ENCODE results near the gene OR52I1.

OR52I1 gene

DNA sequence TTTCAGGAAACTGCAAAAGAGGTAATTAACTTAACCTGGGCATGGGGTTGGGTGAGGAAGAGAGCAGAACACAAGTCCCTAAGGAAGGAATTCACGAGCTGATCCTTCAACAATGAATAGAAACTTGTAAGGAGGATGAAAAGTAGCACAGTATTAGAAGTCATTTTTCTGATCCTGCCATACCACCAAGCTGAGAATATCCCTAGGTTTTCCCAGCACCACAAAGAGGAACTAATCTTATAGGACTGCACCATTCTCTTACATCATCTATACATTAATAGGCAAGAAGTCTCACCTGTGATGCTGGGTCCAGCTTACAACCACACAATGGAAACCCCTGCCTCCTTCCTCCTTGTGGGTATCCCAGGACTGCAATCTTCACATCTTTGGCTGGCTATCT, at the start of gene OR52I1:
Gene OR52I1, plus strand, starts transcription at position 301 of the 400 bp plus-strand sequence. Its CDS starts 0 bp downstream, at position 301.
- DNase-seq (ENCODE audit: low read depth in 2 of 2) = no peak

DNA sequence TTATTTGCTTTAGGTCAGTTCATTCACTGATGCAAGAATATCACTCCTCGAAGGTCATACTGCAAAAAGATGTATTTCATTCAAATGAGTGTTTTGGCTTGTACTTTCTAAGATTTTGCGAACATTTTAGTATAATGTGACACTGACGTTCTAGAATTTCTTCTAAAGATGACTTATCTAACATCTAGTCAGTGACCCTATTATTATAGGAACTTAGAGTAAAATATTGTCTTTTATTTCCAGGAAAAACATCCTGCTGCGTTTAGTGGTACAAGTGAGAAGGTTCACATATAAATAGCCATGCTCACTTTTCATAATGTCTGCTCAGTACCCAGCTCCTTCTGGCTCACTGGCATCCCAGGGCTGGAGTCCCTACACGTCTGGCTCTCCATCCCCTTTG, 48.9 kb upstream of the OR52I1 start, which contains the start of gene OR52M1:
Gene OR52M1, plus strand, starts transcription at position 301 of the 400 bp plus-strand sequence. Its CDS starts 0 bp downstream, at position 301.
- DNase-seq (ENCODE audit: low read depth in 2 of 2) = no peak

GRCh38 chr11:4546878-4547277, 47.0 kb upstream of the OR52I1 start:
- DNase-seq (ENCODE audit: low read depth in 2 of 2) = no peak

DNA sequence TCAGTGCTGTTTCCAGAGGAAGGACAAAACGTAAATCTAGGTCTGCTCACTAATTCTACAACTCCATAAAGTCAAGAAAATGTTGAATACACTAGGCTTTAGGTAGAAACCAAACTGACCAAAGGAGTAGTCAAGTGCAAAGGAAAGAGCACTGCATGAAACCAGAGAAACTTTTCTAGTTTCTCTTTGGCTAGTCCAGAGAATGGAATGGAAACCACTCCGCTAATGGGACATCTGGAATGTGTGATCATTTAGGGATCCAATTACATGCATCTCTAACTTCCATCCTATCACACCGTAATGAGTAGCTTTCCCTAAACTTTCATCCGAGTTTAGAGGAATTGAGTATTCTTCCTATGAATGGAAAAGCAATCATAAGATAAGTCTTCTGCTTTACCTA, 46.4 kb upstream of the OR52I1 start:
- DNase-seq (ENCODE audit: low read depth in 2 of 2) = no peak

GRCh38 chr11:4551346-4551979, 42.4 kb upstream of the OR52I1 start:
- DNase-seq (ENCODE audit: low read depth in 2 of 2) = no peak

- DNase-seq (ENCODE audit: low read depth in 2 of 2) = no peak
These were observed 34.1 kb upstream of the OR52I1 start for GRCh38 chr11:4559527-4560440.

DNA sequence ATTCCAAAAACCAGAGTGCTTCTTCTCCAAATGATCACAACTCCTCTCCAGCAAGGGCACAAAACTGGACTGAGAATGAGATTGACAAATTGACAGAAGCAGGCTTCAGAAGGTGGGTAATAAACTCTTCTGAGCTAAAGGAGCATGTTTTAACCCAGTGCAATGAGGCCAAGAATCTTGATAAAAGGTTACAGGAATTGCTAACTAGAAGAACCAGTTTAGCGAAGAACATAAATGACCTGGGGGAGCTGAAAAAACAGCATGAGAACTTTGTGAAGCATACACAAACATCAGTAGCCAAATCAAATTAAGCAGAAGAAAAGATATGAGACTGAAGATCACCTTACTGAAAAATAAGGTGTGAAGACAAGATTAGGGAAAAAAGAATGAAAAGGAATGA, 33.4 kb upstream of the OR52I1 start:
- DNase-seq (ENCODE audit: low read depth in 2 of 2) = no peak

DNA sequence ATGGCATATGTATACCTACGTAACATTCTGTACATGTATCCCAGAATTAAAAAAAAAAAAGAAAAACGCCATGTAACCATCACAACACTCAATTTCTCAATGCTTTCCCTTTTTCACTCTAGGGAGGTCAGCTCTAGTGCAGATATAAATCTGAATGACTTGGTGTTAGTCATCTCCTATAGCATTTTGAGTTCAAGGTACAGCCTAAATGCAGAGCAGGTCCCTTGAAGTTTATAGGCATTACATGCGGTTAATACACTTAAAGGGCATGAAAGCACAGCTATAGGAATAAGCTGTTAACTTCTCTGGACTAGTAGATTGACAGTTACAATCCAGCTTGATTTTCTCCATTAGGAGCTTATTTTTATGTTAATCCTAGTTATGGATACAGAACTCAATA, 28.5 kb upstream of the OR52I1 start:
- no peak for DNase-seq (ENCODE audit: low read depth in 2 of 2)

- DNase-seq (ENCODE audit: low read depth in 2 of 2) = no peak
These were observed 24.8 kb upstream of the OR52I1 start for GRCh38 chr11:4569075-4569474.

GRCh38 chr11:4576880-4577279, 17.0 kb upstream of the OR52I1 start:
- DNase-seq (ENCODE audit: low read depth in 2 of 2) = no peak

DNA sequence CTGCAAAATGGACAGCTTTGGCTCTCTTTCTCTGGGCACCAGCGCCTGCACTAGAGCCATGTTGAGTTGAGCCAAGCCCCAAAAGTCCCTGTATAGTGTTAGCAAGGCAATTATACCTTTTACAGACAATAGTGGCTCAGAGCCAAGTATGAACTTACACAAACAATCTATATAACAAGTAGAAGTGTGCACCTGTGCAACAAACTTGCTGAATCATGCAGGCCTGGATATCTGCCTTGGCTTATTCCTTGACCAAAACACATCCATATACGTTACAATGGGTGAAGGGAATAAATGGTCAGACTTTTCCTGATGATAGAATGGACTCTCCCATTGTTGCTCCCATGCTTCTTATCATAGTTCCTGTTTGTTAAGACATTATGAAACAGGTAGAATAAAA, 16.1 kb upstream of the OR52I1 start:
- no peak for DNase-seq (ENCODE audit: low read depth in 2 of 2)

DNA sequence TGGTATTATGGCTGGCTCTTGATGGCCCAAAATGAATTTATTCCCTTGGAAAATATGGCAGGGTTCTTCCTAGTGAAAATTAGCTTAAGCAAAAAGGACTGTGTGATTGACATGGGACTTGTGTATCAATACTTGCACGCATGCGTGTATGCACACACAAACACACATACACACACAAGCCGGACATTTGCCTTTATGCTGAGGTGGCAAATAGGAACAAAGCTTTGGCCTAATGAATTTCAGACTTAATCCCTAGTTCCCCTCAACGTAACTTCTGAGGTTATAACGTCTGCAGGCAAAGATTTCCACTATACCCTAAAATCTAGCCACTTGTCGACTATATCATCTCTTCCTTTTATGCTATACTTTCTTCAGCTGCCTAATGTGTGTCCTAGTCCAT, 15.2 kb upstream of the OR52I1 start:
- no peak for DNase-seq (ENCODE audit: low read depth in 2 of 2)

DNA sequence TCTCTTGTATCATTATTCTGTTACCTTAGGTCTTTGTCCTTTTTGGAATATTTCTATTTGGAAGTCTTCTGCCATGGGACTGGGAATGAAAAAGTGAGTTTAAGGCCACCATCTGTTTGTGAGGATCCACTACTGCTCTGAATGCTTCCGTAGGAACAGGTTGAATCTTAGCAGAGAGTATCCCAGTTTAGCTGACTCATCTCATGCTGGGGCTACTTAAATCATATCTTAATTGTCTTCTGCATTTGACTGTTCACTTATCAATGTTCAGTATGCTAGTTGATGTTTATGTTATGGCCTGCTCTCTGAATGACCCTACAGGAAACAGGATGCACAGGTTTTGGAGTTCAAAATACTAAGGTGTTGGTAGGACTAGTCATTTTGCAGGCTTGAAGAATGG, 13.7 kb upstream of the OR52I1 start:
- no peak for DNase-seq (ENCODE audit: low read depth in 2 of 2)

DNA sequence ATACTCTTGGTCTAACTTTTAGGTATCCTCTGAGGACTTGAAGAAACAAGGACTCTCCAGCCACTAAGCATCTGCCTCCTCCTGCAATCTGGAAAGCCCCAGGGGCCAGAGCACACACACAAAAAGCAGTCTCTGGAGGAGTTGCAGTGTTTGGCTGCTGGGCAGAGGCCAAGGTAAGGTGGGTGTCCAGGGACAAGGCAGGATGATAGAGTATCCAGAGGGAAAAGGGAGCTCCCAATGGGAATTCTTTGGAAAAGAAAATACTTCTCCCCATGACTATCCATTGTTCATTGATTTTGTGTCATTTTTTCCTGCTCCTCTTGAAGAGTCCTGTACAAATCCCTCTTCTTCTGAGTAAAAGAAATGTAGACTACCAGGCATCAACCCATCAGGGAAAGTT, 12.4 kb upstream of the OR52I1 start, which contains the start of gene OR52I2:
Gene OR52I2, plus strand, starts transcription at position 301 of the 400 bp plus-strand sequence.
- no peak for DNase-seq (ENCODE audit: low read depth in 2 of 2)

- no peak for DNase-seq (ENCODE audit: low read depth in 2 of 2)
These were observed 4.8 kb upstream of the OR52I1 start for GRCh38 chr11:4589017-4589416.

DNA sequence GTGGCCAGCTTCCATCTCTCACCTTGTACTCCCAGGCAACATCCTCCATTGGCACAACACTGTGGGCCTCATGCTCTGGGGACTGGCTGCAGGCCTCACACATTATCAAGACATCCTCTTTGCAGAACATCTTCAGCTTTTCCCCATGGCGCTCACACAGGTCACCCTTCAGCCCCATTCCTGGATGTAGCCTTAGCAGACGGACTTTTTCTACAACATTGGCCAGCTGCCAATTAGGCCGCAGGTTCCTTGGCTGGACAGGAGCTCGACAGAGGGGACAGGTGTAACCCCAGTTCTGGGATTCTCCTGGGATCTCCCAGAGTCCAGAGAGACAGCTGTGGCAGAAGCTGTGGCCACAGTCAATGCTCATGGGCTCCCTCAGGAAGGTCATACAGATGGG, 11.2 kb downstream of the OR52I1 start:
- DNase-seq (ENCODE audit: low read depth in 2 of 2) = no peak

DNA sequence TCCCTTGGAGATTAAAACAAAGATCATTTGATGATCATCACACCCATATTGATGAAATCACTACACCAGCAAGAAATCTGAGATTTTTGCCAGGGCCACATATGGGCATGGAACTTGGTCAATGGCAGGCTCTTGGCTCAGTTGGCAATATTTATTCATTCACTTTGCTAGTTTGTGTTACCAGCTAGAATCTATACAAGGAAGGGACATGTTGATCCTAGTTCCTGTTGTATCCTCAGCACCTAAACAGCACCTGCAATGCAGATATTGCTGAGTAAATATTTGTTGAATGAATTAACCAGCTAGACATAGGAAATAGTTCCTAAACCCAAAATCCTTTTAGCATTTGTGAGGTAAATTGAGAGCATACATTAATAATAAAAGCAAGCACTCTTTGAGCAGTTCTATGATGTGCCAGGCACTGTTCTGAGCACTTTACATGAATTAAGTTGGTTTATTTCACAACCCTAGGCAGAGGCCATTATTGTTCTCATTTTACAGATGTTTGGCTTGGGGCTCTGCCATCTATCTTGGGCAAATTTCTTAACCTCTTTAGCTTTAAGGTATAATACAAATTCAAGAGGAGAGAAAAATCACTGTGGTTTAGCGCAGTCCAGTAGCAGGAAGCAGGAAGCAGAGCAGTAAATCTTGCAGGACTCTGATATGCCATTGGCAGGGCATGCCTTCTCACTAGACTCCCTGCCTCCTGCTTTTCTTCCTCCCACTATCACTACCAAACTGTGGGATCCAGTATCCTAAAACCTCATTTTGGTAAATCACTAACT, 12.6 kb downstream of the OR52I1 start:
- DNase-seq (ENCODE audit: low read depth in 2 of 2) = no peak

DNA sequence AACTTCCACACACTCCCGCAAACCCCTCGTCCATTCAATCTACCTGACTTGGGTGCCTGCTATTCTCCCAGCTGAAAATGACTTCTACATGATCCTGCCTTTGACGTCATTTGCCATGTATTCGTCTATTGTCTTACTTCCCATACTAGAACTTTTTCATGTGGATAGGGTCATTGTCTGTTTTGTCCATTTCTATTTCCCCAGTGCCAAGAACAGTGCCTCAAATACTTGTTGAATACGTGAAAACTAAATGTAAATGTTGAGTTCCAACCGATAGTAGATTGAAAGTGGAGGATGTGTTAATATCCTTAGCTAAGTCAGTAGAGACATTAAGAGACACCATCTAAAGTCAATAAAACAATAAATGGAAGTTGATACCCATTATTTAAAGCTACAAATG, 13.3 kb downstream of the OR52I1 start:
- no peak for DNase-seq (ENCODE audit: low read depth in 2 of 2)

GRCh38 chr11:4607781-4608666, 14.2 kb downstream of the OR52I1 start, which contains the start of gene TRIM68:
Gene TRIM68 (minus strand): TSS chr11:4608231. CDS start chr11:4605504, 2,727 bp downstream.
- peak; percentile 92 to 94 for DNase-seq (ENCODE audit: low read depth in 2 of 2)

GRCh38 chr11:4610258-4610935, 16.6 kb downstream of the OR52I1 start:
- no peak for DNase-seq (ENCODE audit: low read depth in 2 of 2)

All from fibroblast of skin of left quadriceps (primary cell).